HepG2 (cell line): ENCODE data around the gene FBXO10. TPM values are rescaled to one million over a fixed set of nuclear protein-coding genes. Genes with fewer than 3 reads are reported as not detected.

ENCODE experiments used
- CAMTA2 ChIP-seq: sonication (generic); formaldehyde crosslinking; IDR thresholded peaks from 2 replicates; pipeline ENCODE4 v1.4.0; 2020; ENCODE audit warnings: mild to moderate bottlenecking, missing genetic modification reagents, borderline replicate concordance
- CEBPB ChIP-seq: IDR thresholded peaks from 2 replicates; pipeline ENCODE4 v1.6.1; 2011; ENCODE audit warnings: low read depth, low read length, improper control_type of control experiment, borderline replicate concordance
- KDM5B ChIP-seq: sonication (generic); formaldehyde crosslinking; IDR thresholded peaks from 2 replicates; pipeline ENCODE4 v1.4.0; 2020; ENCODE audit warnings: missing genetic modification reagents, mild to moderate bottlenecking, borderline replicate concordance
- NONO ChIP-seq, 2 experiments: fragments of 450-650 bp in 1 of 2; sonication (generic) in 1 of 2; formaldehyde crosslinking in 1 of 2; IDR thresholded peaks in 1 of 2; conservative IDR thresholded peaks in 1 of 2; 2 replicates each; pipeline versions ENCODE4 v1.6.1 to v1.8.0; 2017 to 2022; ENCODE audit warnings: mild to moderate bottlenecking in 1 of 2, missing genetic modification reagents in 1 of 2, moderate library complexity in 1 of 2
- RBM39 ChIP-seq: fragments of 200-400 bp; formaldehyde crosslinking; IDR thresholded peaks from one replicate; pipeline ENCODE4 v1.6.1; 2018; ENCODE audit warnings: antibody characterized with exemption, mild to moderate bottlenecking, low read depth, low read length; ENCODE audit not compliant: poor library complexity, severe bottlenecking
- RXRA ChIP-seq: sonication (generic); formaldehyde crosslinking; IDR thresholded peaks from 2 replicates; pipeline ENCODE4 v1.5.1; 2020; ENCODE audit warnings: missing genetic modification reagents
- SP1 ChIP-seq, 2 experiments: fragments of 450-650 bp in 1 of 2; sonication (generic) in 1 of 2; formaldehyde crosslinking in 1 of 2; IDR thresholded peaks; 2 replicates each; pipeline versions ENCODE4 v1.4.0 to v1.6.1; 2016 to 2020; ENCODE audit warnings: missing genetic modification reagents in 1 of 2
- TSC22D2 ChIP-seq: sonication (generic); formaldehyde crosslinking; IDR thresholded peaks from 2 replicates; pipeline ENCODE4 v1.5.1; 2020; ENCODE audit warnings: missing genetic modification reagents, mild to moderate bottlenecking, borderline replicate concordance
- YEATS4 ChIP-seq: sonication (generic); formaldehyde crosslinking; IDR thresholded peaks from 2 replicates; pipeline ENCODE4 v1.4.0; 2020; ENCODE audit warnings: missing genetic modification reagents, borderline replicate concordance
- ZNF776 ChIP-seq: sonication (generic); formaldehyde crosslinking; IDR thresholded peaks from 2 replicates; pipeline ENCODE4 v1.4.0; 2020; ENCODE audit warnings: mild to moderate bottlenecking, missing genetic modification reagents
- polyA plus RNA-seq, 8 experiments: library from polyadenylated mRNA; depleted of rRNA in 3 of 8; stranded (reverse) in 7 of 8; unstranded in 1 of 8; fragments of >200 nt; fragmentation: Illumina TruSeq in 4 of 8; extraction: Trizol in 4 of 8; gene quantifications; 2 replicates each; pipeline versions ENCODE4 v1.2.1 to v1.2.3, GENCODE V29; 2011 to 2016; ENCODE audit warnings: low read depth in 4 of 8, missing spikeins in 1 of 8, mixed read lengths in 1 of 8; ENCODE audit not compliant: insufficient read depth in 1 of 8
- total RNA-seq, 5 experiments: library from RNA; depleted of rRNA; stranded (reverse); fragments of >200 nt; fragmentation: Illumina TruSeq; extraction: Trizol; gene quantifications; 2 replicates each; pipeline ENCODE4 v1.2.3, GENCODE V29; 2016; ENCODE audit warnings: low read depth in 1 of 5
- TF ChIP-seq, protein P1 (sequence below): sonication (generic); formaldehyde crosslinking; IDR thresholded peaks from 2 replicates; pipeline ENCODE4 v1.9.0; 2022; ENCODE audit warnings: missing genetic modification reagents, mild to moderate bottlenecking, borderline replicate concordance
- TF ChIP-seq, protein P2 (sequence below): sonication (generic); formaldehyde crosslinking; IDR thresholded peaks from 2 replicates; pipeline ENCODE4 v1.8.0; 2022; ENCODE audit warnings: missing genetic modification reagents, mild to moderate bottlenecking, moderate library complexity, borderline replicate concordance
- TF ChIP-seq, protein P3 (sequence below): sonication (generic); formaldehyde crosslinking; IDR thresholded peaks from 2 replicates; pipeline ENCODE4 v1.4.0; 2020; ENCODE audit warnings: missing genetic modification reagents
- TF ChIP-seq, protein P4 (sequence below): sonication (generic); formaldehyde crosslinking; IDR thresholded peaks from 2 replicates; pipeline ENCODE4 v1.4.0; 2020; ENCODE audit warnings: missing genetic modification reagents
- TF ChIP-seq, protein P5 (sequence below): IDR thresholded peaks from 2 replicates; pipeline ENCODE4 v1.6.1; 2012; ENCODE audit warnings: inconsistent platforms
- TF ChIP-seq, protein P6 (sequence below), 2 experiments: sonication (generic) in 1 of 2; formaldehyde crosslinking in 1 of 2; IDR thresholded peaks; 2 replicates each; pipeline versions ENCODE4 v1.4.0 to v1.6.1; 2018 to 2020; ENCODE audit warnings: missing genetic modification reagents in 2 of 2, borderline replicate concordance in 1 of 2, low read depth in 1 of 2, mild to moderate bottlenecking in 1 of 2, missing biosample characterization in 1 of 2

FBXO10 gene
- total and polyA plus RNA-seq, 2 of the 13 experiments (the other 11 are each of a cell fraction or from before 2014, with no cell fraction given): 3.1 to 5.1 TPM

DNA sequence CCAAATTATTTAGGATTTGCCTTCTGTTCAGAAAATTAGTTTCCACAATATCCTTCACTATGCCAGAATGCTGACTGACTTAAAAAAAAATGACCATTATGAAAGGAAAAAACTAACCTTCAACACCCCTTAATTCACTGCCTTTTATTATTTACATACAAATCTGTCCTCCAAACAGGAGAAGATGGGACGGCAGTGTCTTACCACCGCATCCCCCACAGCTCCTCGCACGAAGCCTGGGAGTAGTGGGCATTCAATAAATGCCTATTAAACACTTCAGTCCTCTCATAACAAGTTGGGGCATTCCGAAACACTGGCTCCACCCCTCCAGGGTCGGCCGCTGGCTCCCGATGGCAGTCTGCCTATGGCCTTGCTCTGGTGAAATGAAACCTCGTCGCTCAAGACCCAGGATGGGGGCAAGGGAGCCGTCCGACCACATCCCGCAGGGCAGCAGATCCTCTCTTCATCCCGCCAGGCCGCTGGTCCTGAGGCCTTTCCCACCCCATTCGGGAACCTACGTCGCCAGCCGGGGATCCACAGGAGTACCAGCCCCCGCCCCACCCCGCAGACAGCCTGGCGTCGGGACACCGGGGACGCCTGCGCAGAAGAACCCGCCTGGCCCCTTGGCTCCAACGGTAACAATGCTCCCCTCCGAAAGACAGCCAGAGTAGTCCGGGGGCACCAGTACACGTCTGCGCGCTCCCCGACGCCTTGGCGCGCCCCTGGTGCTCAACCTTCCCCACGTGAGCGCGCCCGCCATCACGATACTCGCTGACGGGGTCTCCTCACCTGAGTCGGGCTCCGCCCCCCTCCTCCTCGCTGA lies 111.5 kb downstream of the FBXO10 start (continued):
- TF ChIP-seq, protein P1, sequence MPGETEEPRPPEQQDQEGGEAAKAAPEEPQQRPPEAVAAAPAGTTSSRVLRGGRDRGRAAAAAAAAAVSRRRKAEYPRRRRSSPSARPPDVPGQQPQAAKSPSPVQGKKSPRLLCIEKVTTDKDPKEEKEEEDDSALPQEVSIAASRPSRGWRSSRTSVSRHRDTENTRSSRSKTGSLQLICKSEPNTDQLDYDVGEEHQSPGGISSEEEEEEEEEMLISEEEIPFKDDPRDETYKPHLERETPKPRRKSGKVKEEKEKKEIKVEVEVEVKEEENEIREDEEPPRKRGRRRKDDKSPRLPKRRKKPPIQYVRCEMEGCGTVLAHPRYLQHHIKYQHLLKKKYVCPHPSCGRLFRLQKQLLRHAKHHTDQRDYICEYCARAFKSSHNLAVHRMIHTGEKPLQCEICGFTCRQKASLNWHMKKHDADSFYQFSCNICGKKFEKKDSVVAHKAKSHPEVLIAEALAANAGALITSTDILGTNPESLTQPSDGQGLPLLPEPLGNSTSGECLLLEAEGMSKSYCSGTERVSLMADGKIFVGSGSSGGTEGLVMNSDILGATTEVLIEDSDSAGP (CRISPR knock-in tag): peak; percentile 28
- peak; percentile 91 for TF ChIP-seq KDM5B (CRISPR knock-in tag)
- TF ChIP-seq SP1 (IDR thresholded peaks at IDR 0.05): no peak
- TF ChIP-seq SP1 (CRISPR knock-in tag; IDR thresholded peaks at IDR 0.05): 0 out of 2 replicates have a peak, but pooled peaks have one; percentile 9
- TF ChIP-seq, protein P2, sequence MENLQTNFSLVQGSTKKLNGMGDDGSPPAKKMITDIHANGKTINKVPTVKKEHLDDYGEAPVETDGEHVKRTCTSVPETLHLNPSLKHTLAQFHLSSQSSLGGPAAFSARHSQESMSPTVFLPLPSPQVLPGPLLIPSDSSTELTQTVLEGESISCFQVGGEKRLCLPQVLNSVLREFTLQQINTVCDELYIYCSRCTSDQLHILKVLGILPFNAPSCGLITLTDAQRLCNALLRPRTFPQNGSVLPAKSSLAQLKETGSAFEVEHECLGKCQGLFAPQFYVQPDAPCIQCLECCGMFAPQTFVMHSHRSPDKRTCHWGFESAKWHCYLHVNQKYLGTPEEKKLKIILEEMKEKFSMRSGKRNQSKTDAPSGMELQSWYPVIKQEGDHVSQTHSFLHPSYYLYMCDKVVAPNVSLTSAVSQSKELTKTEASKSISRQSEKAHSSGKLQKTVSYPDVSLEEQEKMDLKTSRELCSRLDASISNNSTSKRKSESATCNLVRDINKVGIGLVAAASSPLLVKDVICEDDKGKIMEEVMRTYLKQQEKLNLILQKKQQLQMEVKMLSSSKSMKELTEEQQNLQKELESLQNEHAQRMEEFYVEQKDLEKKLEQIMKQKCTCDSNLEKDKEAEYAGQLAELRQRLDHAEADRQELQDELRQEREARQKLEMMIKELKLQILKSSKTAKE (CRISPR knock-in tag): 0 out of 2 replicates have a peak, but pooled peaks have one; percentile 27
- no peak for TF ChIP-seq CEBPB
- TF ChIP-seq, protein P3, sequence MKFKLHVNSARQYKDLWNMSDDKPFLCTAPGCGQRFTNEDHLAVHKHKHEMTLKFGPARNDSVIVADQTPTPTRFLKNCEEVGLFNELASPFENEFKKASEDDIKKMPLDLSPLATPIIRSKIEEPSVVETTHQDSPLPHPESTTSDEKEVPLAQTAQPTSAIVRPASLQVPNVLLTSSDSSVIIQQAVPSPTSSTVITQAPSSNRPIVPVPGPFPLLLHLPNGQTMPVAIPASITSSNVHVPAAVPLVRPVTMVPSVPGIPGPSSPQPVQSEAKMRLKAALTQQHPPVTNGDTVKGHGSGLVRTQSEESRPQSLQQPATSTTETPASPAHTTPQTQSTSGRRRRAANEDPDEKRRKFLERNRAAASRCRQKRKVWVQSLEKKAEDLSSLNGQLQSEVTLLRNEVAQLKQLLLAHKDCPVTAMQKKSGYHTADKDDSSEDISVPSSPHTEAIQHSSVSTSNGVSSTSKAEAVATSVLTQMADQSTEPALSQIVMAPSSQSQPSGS (CRISPR knock-in tag): no peak
- peak; percentile 50; the same call in 1 of the 2 replicates for TF ChIP-seq ZNF776 (CRISPR knock-in tag)
- TF ChIP-seq RXRA (CRISPR knock-in tag): no peak; the same call in 1 of the 2 replicates
- no peak for TF ChIP-seq CAMTA2 (CRISPR knock-in tag)
- TF ChIP-seq, protein P4, sequence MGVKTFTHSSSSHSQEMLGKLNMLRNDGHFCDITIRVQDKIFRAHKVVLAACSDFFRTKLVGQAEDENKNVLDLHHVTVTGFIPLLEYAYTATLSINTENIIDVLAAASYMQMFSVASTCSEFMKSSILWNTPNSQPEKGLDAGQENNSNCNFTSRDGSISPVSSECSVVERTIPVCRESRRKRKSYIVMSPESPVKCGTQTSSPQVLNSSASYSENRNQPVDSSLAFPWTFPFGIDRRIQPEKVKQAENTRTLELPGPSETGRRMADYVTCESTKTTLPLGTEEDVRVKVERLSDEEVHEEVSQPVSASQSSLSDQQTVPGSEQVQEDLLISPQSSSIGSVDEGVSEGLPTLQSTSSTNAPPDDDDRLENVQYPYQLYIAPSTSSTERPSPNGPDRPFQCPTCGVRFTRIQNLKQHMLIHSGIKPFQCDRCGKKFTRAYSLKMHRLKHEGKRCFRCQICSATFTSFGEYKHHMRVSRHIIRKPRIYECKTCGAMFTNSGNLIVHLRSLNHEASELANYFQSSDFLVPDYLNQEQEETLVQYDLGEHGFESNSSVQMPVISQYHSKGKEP: 0 out of 2 replicates have a peak, but pooled peaks have one; percentile 20
- no peak for TF ChIP-seq NONO (IDR thresholded peaks at IDR 0.05)
- peak; percentile 75; the same call in 1 of the 2 replicates for TF ChIP-seq NONO (CRISPR knock-in tag; conservative IDR thresholded peaks at IDR 0.05)
- peak; percentile 46 for TF ChIP-seq RBM39
- TF ChIP-seq, protein P5, sequence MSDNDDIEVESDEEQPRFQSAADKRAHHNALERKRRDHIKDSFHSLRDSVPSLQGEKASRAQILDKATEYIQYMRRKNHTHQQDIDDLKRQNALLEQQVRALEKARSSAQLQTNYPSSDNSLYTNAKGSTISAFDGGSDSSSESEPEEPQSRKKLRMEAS: peak; percentile 71; the same call in 1 of the 2 replicates
- TF ChIP-seq YEATS4 (CRISPR knock-in tag): peak; percentile 76; the same call in 1 of the 2 replicates
- 0 out of 2 replicates have a peak, but pooled peaks have one; percentile 33 for TF ChIP-seq TSC22D2 (CRISPR knock-in tag)
- TF ChIP-seq, protein P6, sequence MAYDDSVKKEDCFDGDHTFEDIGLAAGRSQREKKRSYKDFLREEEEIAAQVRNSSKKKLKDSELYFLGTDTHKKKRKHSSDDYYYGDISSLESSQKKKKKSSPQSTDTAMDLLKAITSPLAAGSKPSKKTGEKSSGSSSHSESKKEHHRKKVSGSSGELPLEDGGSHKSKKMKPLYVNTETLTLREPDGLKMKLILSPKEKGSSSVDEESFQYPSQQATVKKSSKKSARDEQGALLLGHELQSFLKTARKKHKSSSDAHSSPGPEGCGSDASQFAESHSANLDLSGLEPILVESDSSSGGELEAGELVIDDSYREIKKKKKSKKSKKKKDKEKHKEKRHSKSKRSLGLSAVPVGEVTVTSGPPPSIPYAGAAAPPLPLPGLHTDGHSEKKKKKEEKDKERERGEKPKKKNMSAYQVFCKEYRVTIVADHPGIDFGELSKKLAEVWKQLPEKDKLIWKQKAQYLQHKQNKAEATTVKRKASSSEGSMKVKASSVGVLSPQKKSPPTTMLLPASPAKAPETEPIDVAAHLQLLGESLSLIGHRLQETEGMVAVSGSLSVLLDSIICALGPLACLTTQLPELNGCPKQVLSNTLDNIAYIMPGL (CRISPR knock-in tag; IDR thresholded peaks at IDR 0.05; ENCODE audit: borderline replicate concordance in 1 of 2, low read depth in 1 of 2): peak in 1 of 2 experiments; percentile 52; a peak in 1 of 4 replicates
